Testis (tissue), 2 donors: ENCODE data around the gene CRIP1.

Experiments
- POLR2A ChIP-seq: fragments of 450-650 bp; IDR thresholded peaks from one replicate; pipeline ENCODE4 v1.6.1; 2017; ENCODE audit warnings: antibody characterized with exemption, mild to moderate bottlenecking, moderate library complexity
- TF ChIP-seq, protein P1 (sequence below), 3 experiments: fragments of 450-650 bp in 2 of 3; fragments of 200-600 bp in 1 of 3; sonication (generic) in 1 of 3; IDR thresholded peaks; one replicate each; pipeline ENCODE4 v1.5.1; 2016 to 2019; ENCODE audit warnings: antibody characterized with exemption in 3 of 3, mild to moderate bottlenecking in 2 of 3, moderate library complexity in 1 of 3

- TF ChIP-seq POLR2A: no peak
- TF ChIP-seq, protein P1, sequence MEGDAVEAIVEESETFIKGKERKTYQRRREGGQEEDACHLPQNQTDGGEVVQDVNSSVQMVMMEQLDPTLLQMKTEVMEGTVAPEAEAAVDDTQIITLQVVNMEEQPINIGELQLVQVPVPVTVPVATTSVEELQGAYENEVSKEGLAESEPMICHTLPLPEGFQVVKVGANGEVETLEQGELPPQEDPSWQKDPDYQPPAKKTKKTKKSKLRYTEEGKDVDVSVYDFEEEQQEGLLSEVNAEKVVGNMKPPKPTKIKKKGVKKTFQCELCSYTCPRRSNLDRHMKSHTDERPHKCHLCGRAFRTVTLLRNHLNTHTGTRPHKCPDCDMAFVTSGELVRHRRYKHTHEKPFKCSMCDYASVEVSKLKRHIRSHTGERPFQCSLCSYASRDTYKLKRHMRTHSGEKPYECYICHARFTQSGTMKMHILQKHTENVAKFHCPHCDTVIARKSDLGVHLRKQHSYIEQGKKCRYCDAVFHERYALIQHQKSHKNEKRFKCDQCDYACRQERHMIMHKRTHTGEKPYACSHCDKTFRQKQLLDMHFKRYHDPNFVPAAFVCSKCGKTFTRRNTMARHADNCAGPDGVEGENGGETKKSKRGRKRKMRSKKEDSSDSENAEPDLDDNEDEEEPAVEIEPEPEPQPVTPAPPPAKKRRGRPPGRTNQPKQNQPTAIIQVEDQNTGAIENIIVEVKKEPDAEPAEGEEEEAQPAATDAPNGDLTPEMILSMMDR (IDR thresholded peaks at IDR 0.05): no peak
These were observed 7.1 kb upstream of the CRIP1 start for GRCh38 chr14:105479431-105480158.
